IMR-90 (cell line): Measurements from ENCODE around the gene CPNE4. TPM values are rescaled to one million over a fixed set of nuclear protein-coding genes. Genes with fewer than 3 reads are reported as not detected.

Experiments used
- ATAC-seq: fragments of 200-7000 bp; cut with Tn5 transposase; 2 replicates; pipeline ENCODE4 v1.9.1; 2020; ENCODE audit warnings: low read depth, mild to moderate bottlenecking, moderate library complexity
- BruUV-seq: library from RNA; stranded (reverse); fragments of 400-500 nt; replicated peaks from 2 replicates; lab custom pipeline; 2021; lab: Mats Ljungman, UMichigan
- CTCF ChIA-PET: fragments of 300-600 bp; formaldehyde crosslinking; extraction: SDS; loops from one replicate; lab custom pipeline; 2021; ENCODE audit warnings: antibody characterized with exemption; lab: Yijun Ruan, JAX
- POLR2A ChIA-PET: fragments of 300-600 bp; sonication (Branson Sonifier 250); formaldehyde crosslinking; loops from one replicate; lab custom pipeline; 2022; ENCODE audit warnings: antibody characterized with exemption; ENCODE audit not compliant: unreplicated experiment; lab: Charles Lee
- DNase-seq: peaks from one replicate; pipeline ENCODE4 v3.0.0; 2013
- H2AFZ ChIP-seq: replicated peaks from 2 replicates; pipeline ENCODE3; 2013; ENCODE audit warnings: low read length, mild to moderate bottlenecking; ENCODE audit not compliant: poor library complexity
- H2AK5ac ChIP-seq: 2 replicates; pipeline ENCODE4 v1.6.1; 2013; ENCODE audit warnings: low read depth, low read length, inconsistent platforms
- H2AK9ac ChIP-seq: replicated peaks from 2 replicates; pipeline ENCODE3; 2013; ENCODE audit warnings: mild to moderate bottlenecking, low read depth, low read length, moderate library complexity; ENCODE audit not compliant: poor library complexity
- H2BK120ac ChIP-seq: 2 replicates; pipeline ENCODE4 v1.6.1; 2013; ENCODE audit warnings: low read depth, low read length, inconsistent platforms
- H2BK15ac ChIP-seq: 3 replicates; pipeline ENCODE4 v1.6.1; 2013; ENCODE audit warnings: low read depth, low read length, inconsistent platforms
- H2BK20ac ChIP-seq: 2 replicates; pipeline ENCODE4 v1.6.1; 2013; ENCODE audit warnings: low read depth, mild to moderate bottlenecking, inconsistent platforms, low read length, moderate library complexity
- H2BK5ac ChIP-seq: 2 replicates; pipeline ENCODE4 v1.6.1; 2013; ENCODE audit warnings: mild to moderate bottlenecking, low read depth, low read length, inconsistent platforms; ENCODE audit not compliant: poor library complexity, severe bottlenecking
- H3K14ac ChIP-seq: replicated peaks from 2 replicates; pipeline ENCODE4 v1.6.1; 2013; ENCODE audit warnings: low read depth, low read length, inconsistent platforms
- H3K18ac ChIP-seq: 2 replicates; pipeline ENCODE4 v1.6.1; 2013; ENCODE audit warnings: low read depth, low read length, control low read depth
- H3K23ac ChIP-seq: 2 replicates; pipeline ENCODE4 v1.6.1; 2013; ENCODE audit warnings: low read depth, low read length, inconsistent platforms
- H3K27ac ChIP-seq: 2 replicates; pipeline ENCODE4 v1.5.1; 2013; ENCODE audit warnings: mild to moderate bottlenecking, control low read depth, low read length; ENCODE audit not compliant: insufficient read depth
- H3K27me3 ChIP-seq: 2 replicates; pipeline ENCODE4 v1.6.1; 2013; ENCODE audit warnings: low read length; ENCODE audit not compliant: control insufficient read depth, insufficient read depth
- H3K36me3 ChIP-seq: 2 replicates; pipeline ENCODE4 v1.6.1; 2013; ENCODE audit warnings: low read length, mixed read lengths; ENCODE audit not compliant: control insufficient read depth, insufficient read depth
- H3K4ac ChIP-seq: 2 replicates; pipeline ENCODE4 v1.6.1; 2013; ENCODE audit warnings: low read depth, low read length, inconsistent platforms
- H3K4me1 ChIP-seq: 2 replicates; pipeline ENCODE4 v1.6.1; 2013; ENCODE audit warnings: low read length, mixed read lengths; ENCODE audit not compliant: control insufficient read depth, insufficient read depth
- H3K4me2 ChIP-seq: 2 replicates; pipeline ENCODE4 v1.6.1; 2013; ENCODE audit warnings: low read depth, mild to moderate bottlenecking, control low read depth, low read length, moderate library complexity
- H3K4me3 ChIP-seq: 2 replicates; pipeline ENCODE4 v1.5.1; 2013; ENCODE audit warnings: low read depth, mild to moderate bottlenecking, control low read depth, low read length, moderate library complexity; ENCODE audit not compliant: insufficient read depth
- H3K56ac ChIP-seq: 2 replicates; pipeline ENCODE4 v1.6.1; 2013; ENCODE audit warnings: low read length, inconsistent platforms; ENCODE audit not compliant: insufficient read depth; ENCODE audit errors: extremely low read depth
- H3K79me1 ChIP-seq, 2 experiments: 2 replicates each; pipeline ENCODE4 v1.6.1; 2013; ENCODE audit warnings: low read length in 2 of 2, inconsistent platforms in 1 of 2, low read depth in 1 of 2
- H3K9ac ChIP-seq: 2 replicates; pipeline ENCODE4 v1.6.1; 2013; ENCODE audit warnings: low read depth, low read length, control low read depth
- H3K9me1 ChIP-seq: 2 replicates; pipeline ENCODE4 v1.6.1; 2013; ENCODE audit warnings: low read length, inconsistent platforms; ENCODE audit not compliant: insufficient read depth
- H3K9me3 ChIP-seq: 2 replicates; pipeline ENCODE4 v1.6.1; 2013; ENCODE audit warnings: low read length; ENCODE audit not compliant: control insufficient read depth, insufficient read depth
- H4K20me1 ChIP-seq: 2 replicates; pipeline ENCODE4 v1.6.1; 2013; ENCODE audit warnings: low read length, inconsistent platforms; ENCODE audit not compliant: insufficient read depth
- H4K5ac ChIP-seq: 2 replicates; pipeline ENCODE4 v1.6.1; 2013; ENCODE audit warnings: mild to moderate bottlenecking, low read depth, low read length, control low read depth
- H4K8ac ChIP-seq, 2 experiments: 2 replicates each; pipeline ENCODE4 v1.6.1; 2013; ENCODE audit warnings: low read depth in 2 of 2, low read length in 2 of 2, control low read depth in 1 of 2, inconsistent platforms in 1 of 2
- H4K91ac ChIP-seq: 2 replicates; pipeline ENCODE4 v1.6.1; 2013; ENCODE audit warnings: low read depth, low read length, inconsistent platforms; ENCODE audit not compliant: insufficient read depth
- RCOR1 ChIP-seq: IDR thresholded peaks from 2 replicates; pipeline ENCODE4 v1.6.1; 2012; ENCODE audit warnings: mild to moderate bottlenecking, low read length, improper control_type of control experiment; ENCODE audit not compliant: insufficient replicate concordance
- RFX5 ChIP-seq: IDR thresholded peaks from 2 replicates; pipeline ENCODE4 v1.8.0; 2012; ENCODE audit warnings: low read depth, mild to moderate bottlenecking, low read length, moderate library complexity
- USF2 ChIP-seq: fragments of 150-350 bp; IDR thresholded peaks from 2 replicates; pipeline ENCODE4 v1.6.1; 2017; ENCODE audit warnings: mild to moderate bottlenecking, antibody characterized with exemption, low read length, low read depth
- WGBS, 2 experiments: methylation state at CpG; one replicate each; pipeline versions ENCODE4 v1.1.5 to v1.1.7; 2013; ENCODE audit warnings: missing lambda C conversion rate in 2 of 2; ENCODE audit not compliant: insufficient read length in 1 of 2; ENCODE audit errors: extremely low coverage in 2 of 2; 5-methylcytosine and 5-hydroxymethylcytosine counted together
- dilution Hi-C: fragments of 300-500 bp; cut with HindIII; formaldehyde crosslinking; loops from one replicate; pipeline ENCODE4 v1.14.3; 2018; ENCODE audit warnings: low sequenced_read_pairs; ENCODE audit not compliant: unreplicated experiment
- in situ Hi-C: fragments of 300-500 bp; cut with MboI; formaldehyde crosslinking; loops from 3 replicates; pipeline ENCODE4 v1.14.3; 2019; ENCODE audit warnings: low sequenced_read_pairs, inconsistent platforms, mixed read lengths
- intact Hi-C: fragments of 100-400 bp; cut with micrococcal nuclease; formaldehyde crosslinking; loops from 2 replicates; pipeline ENCODE4 v1.10.0; 2022
- polyA plus RNA-seq, 3 experiments: library from polyadenylated mRNA; depleted of rRNA; stranded (reverse); fragments of >200 nt; gene quantifications; 2 replicates each; pipeline ENCODE4 v1.2.3, GENCODE V29; 2012; ENCODE audit warnings: low replicate concordance in 1 of 3
- total RNA-seq: library from RNA; depleted of rRNA; stranded (reverse); fragments of >200 nt; gene quantifications from 2 replicates; pipeline ENCODE4 v1.2.3, GENCODE V29; 2012

The CPNE4 gene
- total and polyA plus RNA-seq, 2 of the 4 experiments (the other 2 are of a cell fraction), result not detected

GRCh38 chr3:131796558-131797198 is 238.1 kb downstream of the CPNE4 start (continued):
- TF ChIP-seq RFX5, result no peak

- no peak overlapping the region for H3K23ac ChIP-seq
- no peak overlapping the region for H2BK120ac ChIP-seq
- BruUV-seq, result no TSS peak
- POLR2A ChIA-PET, result no interaction called here
- H3K56ac ChIP-seq, result no peak overlapping the region
- no peak overlapping the region for H3K4me2 ChIP-seq
- TF ChIP-seq USF2, result no peak
- TF ChIP-seq RCOR1, result no peak
- TF ChIP-seq RFX5, result no peak
- ATAC-seq (no peak), DNase-seq (no peak)
- H3K9ac ChIP-seq, result no peak overlapping the region
- H3K27ac ChIP-seq, result no peak overlapping the region
- no peaks in the 10 kb centered on the region for H3K79me1 ChIP-seq
- dilution Hi-C loops (loop anchor here (25.0 kb wide), 1 partner anchor 216 kb away; no protein-coding TSS in a partner anchor), in situ Hi-C loops (loop anchor here (25.0 kb wide), 1 partner anchor 391 kb away; no protein-coding TSS in a partner anchor), intact Hi-C loops (loop anchor here (5.0 kb wide), 1 partner anchor 744 kb away; no protein-coding TSS in a partner anchor)
- H2AK5ac ChIP-seq, result no peak overlapping the region
- H4K20me1 ChIP-seq, result no peaks in the 10 kb centered on the region
- H3K4ac ChIP-seq, result no peak overlapping the region
- no peak overlapping the region for H4K8ac ChIP-seq
- H3K36me3 ChIP-seq, result no peaks in the 10 kb centered on the region
- WGBS, 2 experiments, result no CpG with 5 or more reads among the region's 5 CpGs
- no peaks in the 10 kb centered on the region for H3K9me1 ChIP-seq
- H4K91ac ChIP-seq, result no peak overlapping the region
- H3K18ac ChIP-seq, result no peak overlapping the region
- H3K27me3 ChIP-seq, result no peaks in the 10 kb centered on the region; the same call in 1 of the 2 replicates
- no peak overlapping the region for H3K4me3 ChIP-seq
- no peaks in the 10 kb centered on the region for H3K9me3 ChIP-seq
- no peak overlapping the region for H2BK20ac ChIP-seq
- H2BK5ac ChIP-seq, result no peak overlapping the region
- no peak overlapping the region for H4K5ac ChIP-seq
- H2AFZ ChIP-seq, result no peak overlapping the region
- H3K14ac ChIP-seq, result no peak overlapping the region
- no peak overlapping the region for H2BK15ac ChIP-seq
- no peaks in the 10 kb centered on the region for H3K4me1 ChIP-seq
- no peak overlapping the region for H2AK9ac ChIP-seq
- CTCF ChIA-PET, result interaction anchor here (4.2 kb wide), 1 partner anchor 233 kb away, joined by 16 read pairs; no protein-coding TSS in a partner anchor
Observed at GRCh38 chr3:131796111-131796510, 238.7 kb downstream of the CPNE4 start.
